Measurements from ENCODE around the gene PHKG1. TPM values are rescaled to one million over a fixed set of nuclear protein-coding genes. Genes with fewer than 3 reads are reported as not detected.

PHKG1 gene
- polyA plus RNA-seq, 3 donors = 1.1 TPM; not detected in 2

DNA sequence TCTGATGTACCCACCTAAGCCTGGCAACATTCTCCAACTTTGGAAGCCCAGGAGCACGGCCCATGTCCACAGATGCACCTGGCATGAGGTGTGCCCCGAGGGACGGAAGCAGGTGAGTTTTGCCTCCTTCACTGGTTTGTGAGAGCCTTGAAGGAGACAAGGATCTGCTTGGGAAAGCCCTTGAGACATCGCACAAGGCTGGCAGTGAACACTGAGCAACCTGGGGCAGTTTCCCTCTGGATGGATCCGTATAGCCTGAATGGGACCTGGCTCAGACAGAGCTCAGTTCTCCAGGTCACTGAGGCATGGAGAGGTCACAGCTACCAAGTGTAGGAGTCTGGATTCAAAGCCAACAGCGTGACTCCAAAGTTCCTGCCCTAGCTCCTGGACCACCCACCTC lies 32.2 kb upstream of the PHKG1 start:
- Histone ChIP-seq H4K20me1 (ENCODE audit: insufficient read depth, low read length) (no peaks in the 10 kb centered on the region), H3K27ac (ENCODE audit: low read depth in 1 of 2, low read length in 2 of 2) (no peak overlapping the region), H3K9me3 (replicated peaks in 1 of 2; ENCODE audit: control insufficient read depth in 1 of 2, insufficient read depth in 1 of 2, low read length in 2 of 2) (no peaks in the 10 kb centered on the region), H3K36me3 (replicated peaks in 1 of 2; ENCODE audit: control insufficient read depth in 1 of 2, insufficient read depth in 2 of 2, low read length in 2 of 2) (no peaks in the 10 kb centered on the region), H3K9ac (ENCODE audit: insufficient read depth, low read length, poor library complexity, severe bottlenecking) (no peak overlapping the region), H3K4me2 (replicated peaks; ENCODE audit: extremely low read depth, low read length, poor library complexity, severe bottlenecking) (no peak overlapping the region), H2AFZ (ENCODE audit: insufficient read depth, low read depth, low read length, poor library complexity, severe bottlenecking) (no peak overlapping the region), H3K4me3 (replicated peaks in 1 of 3; ENCODE audit: low read depth in 2 of 3, low read length in 3 of 3) (no peak overlapping the region), H3K27me3 (ENCODE audit: control insufficient read depth in 2 of 2, insufficient read depth in 2 of 2, low read length in 2 of 2) (no peaks in the 10 kb centered on the region), H3K4me1 (ENCODE audit: control insufficient read depth in 1 of 2, insufficient read depth in 2 of 2, low read length in 2 of 2) (no peaks in the 10 kb centered on the region), H3K79me2 (ENCODE audit: insufficient read depth, low read length) (no peaks in the 10 kb centered on the region)
- H3K4me1 Mint-ChIP-seq = no peaks in the 10 kb centered on the region
- intact Hi-C loops (cut with micrococcal nuclease) = no loop called here
- no peaks in the 10 kb centered on the region for H3K36me3 Mint-ChIP-seq
- no peak for DNase-seq
- peaks cover 0 to 3% (median 2%) of the 10 kb centered on the region in 3 donors for H3K27me3 Mint-ChIP-seq (ENCODE audit: low read depth in 3 of 3)
- H3K4me3 Mint-ChIP-seq = no peak overlapping the region
- WGBS (ENCODE audit: insufficient coverage) = 97% methylated on average over 5 of the region's 6 CpGs
- H3K9me3 Mint-ChIP-seq = peaks cover 0 to 23% (median 17%) of the 10 kb centered on the region in 7 donors
- TF ChIP-seq, protein P1, sequence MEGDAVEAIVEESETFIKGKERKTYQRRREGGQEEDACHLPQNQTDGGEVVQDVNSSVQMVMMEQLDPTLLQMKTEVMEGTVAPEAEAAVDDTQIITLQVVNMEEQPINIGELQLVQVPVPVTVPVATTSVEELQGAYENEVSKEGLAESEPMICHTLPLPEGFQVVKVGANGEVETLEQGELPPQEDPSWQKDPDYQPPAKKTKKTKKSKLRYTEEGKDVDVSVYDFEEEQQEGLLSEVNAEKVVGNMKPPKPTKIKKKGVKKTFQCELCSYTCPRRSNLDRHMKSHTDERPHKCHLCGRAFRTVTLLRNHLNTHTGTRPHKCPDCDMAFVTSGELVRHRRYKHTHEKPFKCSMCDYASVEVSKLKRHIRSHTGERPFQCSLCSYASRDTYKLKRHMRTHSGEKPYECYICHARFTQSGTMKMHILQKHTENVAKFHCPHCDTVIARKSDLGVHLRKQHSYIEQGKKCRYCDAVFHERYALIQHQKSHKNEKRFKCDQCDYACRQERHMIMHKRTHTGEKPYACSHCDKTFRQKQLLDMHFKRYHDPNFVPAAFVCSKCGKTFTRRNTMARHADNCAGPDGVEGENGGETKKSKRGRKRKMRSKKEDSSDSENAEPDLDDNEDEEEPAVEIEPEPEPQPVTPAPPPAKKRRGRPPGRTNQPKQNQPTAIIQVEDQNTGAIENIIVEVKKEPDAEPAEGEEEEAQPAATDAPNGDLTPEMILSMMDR (IDR thresholded peaks at IDR 0.05) = no peak
- no peak overlapping the region for H3K27ac Mint-ChIP-seq

DNA sequence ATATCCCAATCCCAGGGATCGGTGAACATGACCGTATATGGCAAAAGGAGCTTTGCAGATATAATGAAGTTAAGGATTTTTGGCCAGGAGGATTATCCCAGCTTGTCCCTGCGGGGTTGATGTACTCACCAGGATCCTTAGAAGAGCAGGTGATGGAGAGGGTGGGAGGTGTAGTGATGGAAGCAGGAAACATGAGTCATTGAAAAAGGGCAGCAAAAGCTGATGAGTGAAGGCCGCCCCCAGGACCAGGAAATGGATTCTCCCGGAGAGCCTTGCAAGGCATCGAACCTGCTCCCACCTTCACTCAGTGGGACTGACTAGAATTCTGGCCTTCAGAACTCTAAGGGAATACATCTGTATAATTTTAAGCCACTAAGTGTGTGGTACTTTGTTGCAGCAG lies 28.7 kb upstream of the PHKG1 start:
- peaks cover 0 to 27% (median 17%) of the 10 kb centered on the region in 7 donors for H3K9me3 Mint-ChIP-seq
- H3K4me1 Mint-ChIP-seq = no peaks in the 10 kb centered on the region
- H2AFZ ChIP-seq (ENCODE audit: insufficient read depth, low read depth, low read length, poor library complexity, severe bottlenecking) = no peak overlapping the region
- H3K36me3 Mint-ChIP-seq = no peaks in the 10 kb centered on the region
- no peak overlapping the region for H3K4me3 Mint-ChIP-seq
- TF ChIP-seq, protein P1 (IDR thresholded peaks at IDR 0.05) = no peak
- DNase-seq = no peak
- H3K4me2 ChIP-seq (replicated peaks; ENCODE audit: extremely low read depth, low read length, poor library complexity, severe bottlenecking) = no peak overlapping the region
- no peak overlapping the region for H3K9ac ChIP-seq (ENCODE audit: insufficient read depth, low read length, poor library complexity, severe bottlenecking)
- no peak overlapping the region for H3K4me3 ChIP-seq (replicated peaks in 1 of 3; ENCODE audit: low read depth in 2 of 3, low read length in 3 of 3)
- peaks cover 1 to 8% of the 10 kb centered on the region in 2 donors for H3K9me3 ChIP-seq (replicated peaks in 1 of 2; ENCODE audit: control insufficient read depth in 1 of 2, insufficient read depth in 1 of 2, low read length in 2 of 2)
- intact Hi-C loops (cut with micrococcal nuclease) = no loop called here
- peaks cover 9 to 18% (median 17%) of the 10 kb centered on the region in 3 donors for H3K27me3 Mint-ChIP-seq (ENCODE audit: low read depth in 3 of 3)
- H3K4me1 ChIP-seq (ENCODE audit: control insufficient read depth in 1 of 2, insufficient read depth in 2 of 2, low read length in 2 of 2) = no peaks in the 10 kb centered on the region
- no peaks in the 10 kb centered on the region for H3K79me2 ChIP-seq (ENCODE audit: insufficient read depth, low read length)
- no peak overlapping the region for H3K27ac ChIP-seq (ENCODE audit: low read depth in 1 of 2, low read length in 2 of 2)
- no peaks in the 10 kb centered on the region for H4K20me1 ChIP-seq (ENCODE audit: insufficient read depth, low read length)
- peaks cover 0 to 15% of the 10 kb centered on the region in 2 donors for H3K27me3 ChIP-seq (ENCODE audit: control insufficient read depth in 2 of 2, insufficient read depth in 2 of 2, low read length in 2 of 2)
- H3K27ac Mint-ChIP-seq = no peak overlapping the region
- WGBS (ENCODE audit: insufficient coverage) = 100% methylated on average over 3 of the region's 6 CpGs
- no peaks in the 10 kb centered on the region for H3K36me3 ChIP-seq (replicated peaks in 1 of 2; ENCODE audit: control insufficient read depth in 1 of 2, insufficient read depth in 2 of 2, low read length in 2 of 2)

Measured in CD14-positive monocyte (primary cell).